Gastroesophageal sphincter (tissue), 4 donors: ENCODE results near the gene ARL4C. TPM values are rescaled to one million over a fixed set of nuclear protein-coding genes. Genes with fewer than 3 reads are reported as not detected.

Source experiments
- ATAC-seq: fragments of 150-250 bp; one replicate; pipeline ENCODE4 v1.9.1; 2016; ENCODE audit warnings: mild to moderate bottlenecking, moderate library complexity
- H3K27ac ChIP-seq, 4 donors: fragments of 200-600 bp; sonication (generic) in 3 of 4; 1 replicate in 3 of 4; 2 replicates in 1 of 4; pipeline ENCODE4 v1.5.1; 2016 to 2019
- H3K27me3 ChIP-seq: fragments of 200-600 bp; sonication (generic); one replicate; pipeline ENCODE4 v1.5.1; 2019
- H3K36me3 ChIP-seq, 2 donors: fragments of 200-600 bp; sonication (generic); one replicate each; pipeline ENCODE4 v1.5.1; 2019; ENCODE audit warnings: control low read depth in 1 of 2
- H3K4me1 ChIP-seq, 3 donors: fragments of 200-600 bp; sonication (generic); 1 replicate in 2 of 3; 2 replicates in 1 of 3; pipeline ENCODE4 v1.5.1; 2016 to 2019; ENCODE audit warnings: control low read depth in 2 of 3
- H3K4me3 ChIP-seq, 2 donors: fragments of 200-600 bp; sonication (generic); one replicate each; pipeline ENCODE4 v1.5.1; 2019; ENCODE audit warnings: mild to moderate bottlenecking in 1 of 2, moderate library complexity in 1 of 2
- H3K9me3 ChIP-seq, 3 donors: fragments of 200-600 bp; sonication (generic); one replicate each; pipeline ENCODE4 v1.5.1; 2017 to 2019; ENCODE audit warnings: control low read depth in 2 of 3
- EP300 ChIP-seq: sonication (generic); formaldehyde crosslinking; IDR thresholded peaks from one replicate; pipeline ENCODE4 v1.6.1; 2017; ENCODE audit warnings: antibody characterized with exemption, mild to moderate bottlenecking
- POLR2A ChIP-seq, 2 donors: fragments of 450-650 bp; IDR thresholded peaks; one replicate each; pipeline ENCODE4 v1.6.1; 2017; ENCODE audit warnings: antibody characterized with exemption in 2 of 2, mild to moderate bottlenecking in 2 of 2, moderate library complexity in 1 of 2
- POLR2AphosphoS5 ChIP-seq: sonication (generic); formaldehyde crosslinking; IDR thresholded peaks from one replicate; pipeline ENCODE4 v1.6.1; 2017; ENCODE audit warnings: antibody characterized with exemption
- WGBS, 2 donors: methylation state at CpG; one replicate each; pipeline ENCODE4 v1.1.5; 2018; ENCODE audit warnings: low coverage in 1 of 2; 5-methylcytosine and 5-hydroxymethylcytosine counted together
- total RNA-seq, 4 donors: library from RNA; depleted of rRNA; stranded (reverse); fragments of >200 nt; gene quantifications; one replicate each; pipeline ENCODE4 v1.1.0, GENCODE V29; 2016
- TF ChIP-seq, protein P1 (sequence below), 4 experiments: fragments of 200-600 bp in 2 of 4; fragments of 450-650 bp in 2 of 4; sonication (generic) in 1 of 4; IDR thresholded peaks; one replicate each; pipeline ENCODE4 v1.5.1; 2017 to 2019; ENCODE audit warnings: antibody characterized with exemption in 4 of 4, mild to moderate bottlenecking in 2 of 4, moderate library complexity in 2 of 4

ARL4C gene
- total RNA-seq, 4 donors from 2014 or later: 3.7 to 12.7 (median 7.2) TPM

DNA sequence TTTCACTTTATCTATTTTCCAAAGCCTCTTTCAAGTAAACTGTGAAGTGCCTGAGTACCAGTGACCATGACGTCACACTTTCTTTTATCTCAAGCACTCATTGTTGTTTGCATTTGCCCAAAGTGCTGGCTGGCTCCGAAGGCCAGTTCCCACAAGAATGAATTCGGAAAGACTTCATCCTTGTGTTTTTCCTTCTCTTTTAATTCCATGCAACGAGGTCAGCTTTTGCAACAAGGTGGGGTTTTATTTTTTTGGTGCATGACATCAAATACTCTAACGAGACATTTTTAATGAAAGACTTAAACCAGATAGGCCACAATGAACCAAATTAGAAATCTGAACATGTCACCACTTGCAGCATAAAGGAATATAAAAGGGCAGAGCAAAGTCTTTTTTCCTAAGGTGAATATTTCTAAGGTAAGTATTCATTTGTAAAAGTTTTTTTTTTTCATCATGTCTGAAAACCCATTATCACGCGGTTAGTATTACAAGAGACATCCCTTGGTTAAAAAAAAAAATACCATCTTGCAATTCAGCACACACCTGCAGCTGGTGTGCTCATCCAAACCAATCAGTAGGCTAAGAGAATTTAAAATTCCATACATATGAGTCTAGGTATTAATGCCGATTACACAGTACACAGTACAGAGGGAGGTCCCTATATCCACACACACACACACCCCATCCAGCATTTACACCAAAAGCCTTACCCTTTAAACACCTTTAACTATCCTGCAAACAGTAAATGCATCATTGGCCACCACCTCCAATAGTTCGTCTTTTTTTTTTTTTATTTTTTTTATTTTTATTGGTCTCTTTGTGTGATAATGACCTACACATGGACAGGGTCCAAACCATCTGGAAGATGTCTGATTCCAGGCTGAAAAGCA lies 2.3 kb downstream of the ARL4C start:
- peak overlapping the region in 1 of 4 donors; percentile 84 for H3K27ac ChIP-seq
- no peaks in the 10 kb centered on the region for H3K27me3 ChIP-seq
- ATAC-seq: no peak
- H3K4me1 ChIP-seq: peaks cover 0 to 33% (median 10%) of the 10 kb centered on the region in 3 donors
- H3K36me3 ChIP-seq: no peaks in the 10 kb centered on the region
- TF ChIP-seq POLR2AphosphoS5 (no peak), POLR2A (IDR thresholded peaks at IDR 0.05) (no peak), EP300 (no peak)
- TF ChIP-seq, protein P1, sequence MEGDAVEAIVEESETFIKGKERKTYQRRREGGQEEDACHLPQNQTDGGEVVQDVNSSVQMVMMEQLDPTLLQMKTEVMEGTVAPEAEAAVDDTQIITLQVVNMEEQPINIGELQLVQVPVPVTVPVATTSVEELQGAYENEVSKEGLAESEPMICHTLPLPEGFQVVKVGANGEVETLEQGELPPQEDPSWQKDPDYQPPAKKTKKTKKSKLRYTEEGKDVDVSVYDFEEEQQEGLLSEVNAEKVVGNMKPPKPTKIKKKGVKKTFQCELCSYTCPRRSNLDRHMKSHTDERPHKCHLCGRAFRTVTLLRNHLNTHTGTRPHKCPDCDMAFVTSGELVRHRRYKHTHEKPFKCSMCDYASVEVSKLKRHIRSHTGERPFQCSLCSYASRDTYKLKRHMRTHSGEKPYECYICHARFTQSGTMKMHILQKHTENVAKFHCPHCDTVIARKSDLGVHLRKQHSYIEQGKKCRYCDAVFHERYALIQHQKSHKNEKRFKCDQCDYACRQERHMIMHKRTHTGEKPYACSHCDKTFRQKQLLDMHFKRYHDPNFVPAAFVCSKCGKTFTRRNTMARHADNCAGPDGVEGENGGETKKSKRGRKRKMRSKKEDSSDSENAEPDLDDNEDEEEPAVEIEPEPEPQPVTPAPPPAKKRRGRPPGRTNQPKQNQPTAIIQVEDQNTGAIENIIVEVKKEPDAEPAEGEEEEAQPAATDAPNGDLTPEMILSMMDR (IDR thresholded peaks at IDR 0.05): no peak
- H3K9me3 ChIP-seq: no peaks in the 10 kb centered on the region
- 47 to 67% methylated on average over 9 of the region's 9 CpGs for WGBS, 2 donors
- H3K4me3 ChIP-seq: peak overlapping the region in 1 of 2 donors; percentile 75

DNA sequence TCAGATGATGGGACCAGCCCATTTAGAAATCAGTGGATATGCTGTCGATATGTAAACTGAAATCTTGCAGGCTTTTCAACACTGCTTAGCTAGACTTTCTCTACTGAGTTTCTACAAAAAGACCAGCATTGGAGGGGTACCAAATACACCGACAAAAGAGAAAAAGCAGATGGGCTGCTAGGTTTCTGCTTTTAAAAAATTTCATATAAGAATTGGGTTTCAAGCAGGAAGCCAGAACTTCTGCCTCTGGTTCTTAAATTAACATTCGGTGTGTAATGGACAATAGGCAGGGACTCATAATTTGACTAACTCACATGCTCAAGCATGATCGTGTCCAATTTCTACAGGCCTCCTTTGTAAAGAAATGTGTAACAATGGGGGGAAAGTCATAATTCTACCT lies 3.1 kb downstream of the ARL4C start:
- H3K27ac ChIP-seq: no peak overlapping the region

DNA sequence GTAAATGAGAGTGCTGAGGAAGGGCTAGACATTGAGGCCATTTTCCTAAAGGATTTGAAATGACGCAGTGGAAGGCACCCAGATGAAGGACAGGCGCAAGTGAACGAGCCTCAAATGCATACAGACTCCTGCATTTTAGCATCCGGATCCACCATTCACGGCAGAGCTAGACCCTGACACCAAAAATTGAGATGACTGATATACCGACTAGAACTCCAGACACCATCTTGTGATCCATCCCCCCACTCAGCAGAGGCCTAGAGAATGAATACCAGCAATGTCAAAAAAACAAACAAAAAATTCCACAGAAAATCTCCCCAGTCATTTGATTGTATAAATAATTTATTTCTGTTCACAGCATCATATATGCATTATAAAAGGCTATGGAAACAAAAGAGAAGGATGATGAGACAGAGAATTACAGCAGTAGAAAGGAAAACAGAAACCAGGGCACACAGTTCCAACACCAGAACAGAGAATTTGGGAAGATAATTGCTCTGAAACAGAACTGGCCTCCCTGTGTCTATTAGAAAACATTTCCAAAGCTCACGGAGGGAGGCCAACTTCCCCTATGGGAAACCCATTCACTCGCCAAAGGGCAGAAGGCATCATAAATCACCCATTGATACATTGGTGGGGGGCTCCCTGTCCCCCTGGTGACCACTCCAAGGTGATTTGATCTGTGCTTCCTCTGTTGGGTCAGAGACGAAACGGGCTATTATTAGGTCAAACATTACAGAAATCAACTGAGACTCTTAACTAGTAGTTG lies 4.0 kb downstream of the ARL4C start:
- Histone ChIP-seq H3K27me3 (no peaks in the 10 kb centered on the region), H3K4me3 (no peak overlapping the region), H3K36me3 (no peaks in the 10 kb centered on the region), H3K27ac (no peak overlapping the region), H3K4me1 (peaks cover 0 to 33% (median 10%) of the 10 kb centered on the region in 3 donors), H3K9me3 (no peaks in the 10 kb centered on the region)
- TF ChIP-seq, protein P1 (IDR thresholded peaks at IDR 0.05): no peak
- TF ChIP-seq POLR2A (IDR thresholded peaks at IDR 0.05) (no peak), POLR2AphosphoS5 (no peak), EP300 (no peak)
- ATAC-seq: no peak
- 81 to 93% methylated on average over 3 to 10 of the region's 10 CpGs for WGBS, 2 donors

More for the DNA sequence above, 3.1 kb downstream of the ARL4C start:
- Histone ChIP-seq H3K4me3 (peak overlapping the region in 1 of 2 donors; percentile 75), H3K27me3 (no peaks in the 10 kb centered on the region), H3K9me3 (no peaks in the 10 kb centered on the region), H3K36me3 (no peaks in the 10 kb centered on the region), H3K4me1 (peaks cover 0 to 33% (median 10%) of the 10 kb centered on the region in 3 donors)
- no peak for ATAC-seq
- 53 to 90% methylated on average over 4 of the region's 4 CpGs for WGBS, 2 donors
- no peak for TF ChIP-seq POLR2AphosphoS5
- TF ChIP-seq POLR2A (IDR thresholded peaks at IDR 0.05): no peak
- TF ChIP-seq, protein P1 (IDR thresholded peaks at IDR 0.05): no peak
- TF ChIP-seq EP300: no peak

DNA sequence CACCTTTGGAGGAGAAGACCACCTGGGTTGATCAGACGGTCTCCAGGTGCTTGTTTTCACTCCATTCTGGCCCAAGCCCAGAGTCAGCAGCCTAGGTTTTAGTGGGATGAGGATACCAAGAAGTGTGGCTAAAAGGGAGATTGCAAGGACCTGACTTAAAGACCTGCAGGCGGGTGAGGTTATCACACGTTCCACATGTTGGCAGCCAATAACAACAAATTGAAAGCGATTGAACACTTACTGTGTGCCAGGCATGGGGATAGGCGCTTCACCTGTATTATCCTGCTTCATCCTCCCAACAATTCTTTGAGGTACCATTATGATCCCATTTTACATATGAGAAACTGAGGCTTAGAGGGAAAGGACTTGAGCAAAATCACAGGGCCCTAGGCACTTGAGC lies 5.0 kb downstream of the ARL4C start:
- Histone ChIP-seq H3K4me1 (peaks cover 0 to 27% (median 10%) of the 10 kb centered on the region in 3 donors), H3K27ac (no peak overlapping the region), H3K9me3 (no peaks in the 10 kb centered on the region), H3K36me3 (no peaks in the 10 kb centered on the region), H3K4me3 (no peak overlapping the region), H3K27me3 (no peaks in the 10 kb centered on the region)
- ATAC-seq: no peak
- 93 to 100% methylated on average over 4 to 5 of the region's 5 CpGs for WGBS, 2 donors
- TF ChIP-seq POLR2AphosphoS5 (no peak), EP300 (no peak), POLR2A (IDR thresholded peaks at IDR 0.05) (no peak)
- TF ChIP-seq, protein P1 (IDR thresholded peaks at IDR 0.05): no peak
